ENCODE data around the gene ATRN. TPM values are rescaled to one million over a fixed set of nuclear protein-coding genes. Genes with fewer than 3 reads are reported as not detected.

ATRN gene
- total RNA-seq, 6 donors from 2014 or later, result 13.6 to 39.5 (median 27.0) TPM

- DNase-seq (no peak), ATAC-seq (ENCODE audit: low FRiP score in 2 of 2) (no peak)
- H3K4me1 ChIP-seq, result no peaks in the 10 kb centered on the region
- H3K4me3 ChIP-seq, result no peak overlapping the region
- H3K9me3 ChIP-seq, result no peaks in the 10 kb centered on the region
- no peak overlapping the region for H3K27ac ChIP-seq
- WGBS, 2 donors, result 77 to 85% methylated on average over 4 of the region's 4 CpGs
- no peaks in the 10 kb centered on the region for H3K27me3 ChIP-seq
- H3K36me3 ChIP-seq, result no peaks in the 10 kb centered on the region
- TF ChIP-seq POLR2A (IDR thresholded peaks at IDR 0.05) (no peak), POLR2AphosphoS5 (IDR thresholded peaks at IDR 0.05) (no peak), CTCF (IDR thresholded peaks at IDR 0.05) (no peak), EP300 (IDR thresholded peaks at IDR 0.05) (no peak)
These were observed 6.7 kb upstream of the ATRN start for GRCh38 chr20:3464166-3464565.

- Histone ChIP-seq H3K27me3 (no peaks in the 10 kb centered on the region), H3K4me1 (peaks cover 0 to 4% (median 1%) of the 10 kb centered on the region in 4 donors), H3K4me3 (no peak overlapping the region), H3K27ac (no peak overlapping the region), H3K9me3 (no peaks in the 10 kb centered on the region), H3K36me3 (no peaks in the 10 kb centered on the region)
- TF ChIP-seq EP300 (IDR thresholded peaks at IDR 0.05) (no peak), POLR2A (IDR thresholded peaks at IDR 0.05) (no peak), CTCF (IDR thresholded peaks at IDR 0.05) (no peak), POLR2AphosphoS5 (IDR thresholded peaks at IDR 0.05) (no peak)
- WGBS, 2 donors, result 29 to 30% methylated on average over 1 of the region's 1 CpG
- ATAC-seq (ENCODE audit: low FRiP score in 2 of 2) (no peak), DNase-seq (no peak)
These were observed 5.5 kb upstream of the ATRN start for GRCh38 chr20:3465301-3465700.

GRCh38 chr20:3470208-3470626, 601 bp upstream of the ATRN start:
- Histone ChIP-seq H3K36me3 (no peaks in the 10 kb centered on the region), H3K27me3 (no peaks in the 10 kb centered on the region), H3K4me3 (peak overlapping the region; percentile 37 to 99 (median 97)), H3K27ac (peak overlapping the region; percentile 61 to 91 (median 78)), H3K4me1 (peaks cover 19 to 37% (median 26%) of the 10 kb centered on the region in 4 donors), H3K9me3 (no peaks in the 10 kb centered on the region)
- no peak for TF ChIP-seq POLR2AphosphoS5 (IDR thresholded peaks at IDR 0.05)
- no peak for TF ChIP-seq CTCF (IDR thresholded peaks at IDR 0.05)
- no peak for TF ChIP-seq EP300 (IDR thresholded peaks at IDR 0.05)
- no peak for TF ChIP-seq POLR2A (IDR thresholded peaks at IDR 0.05)
- WGBS, 2 donors, result 59 to 74% methylated on average over 6 to 13 of the region's 13 CpGs
- no peak for DNase-seq
- no peak for ATAC-seq (ENCODE audit: low FRiP score in 2 of 2)

- peak overlapping the region; percentile 61 to 91 (median 78) for H3K27ac ChIP-seq
- no peak for DNase-seq
These were observed 691 bp downstream of the ATRN start for GRCh38 chr20:3471397-3472021.

More at GRCh38 chr20:3471397-3472021, 691 bp downstream of the ATRN start:
- WGBS, 2 donors, result 1 to 2% methylated on average over 28 to 30 of the region's 30 CpGs
- Histone ChIP-seq H3K4me1 (peaks cover 19 to 37% (median 26%) of the 10 kb centered on the region in 4 donors), H3K9me3 (no peaks in the 10 kb centered on the region), H3K36me3 (no peaks in the 10 kb centered on the region), H3K27me3 (no peaks in the 10 kb centered on the region), H3K4me3 (peak overlapping the region; percentile 89 to 99 (median 97))
- TF ChIP-seq CTCF (IDR thresholded peaks at IDR 0.05), result no peak
- TF ChIP-seq POLR2A (IDR thresholded peaks at IDR 0.05), result no peak
- TF ChIP-seq POLR2AphosphoS5 (IDR thresholded peaks at IDR 0.05), result no peak
- no peak for TF ChIP-seq EP300 (IDR thresholded peaks at IDR 0.05)
- peak in 1 of 2 donors; percentile 13 for ATAC-seq (ENCODE audit: low FRiP score in 2 of 2)
